ENCODE data around the gene FBXO11.
"Not testable (repeated sequence)": the region's sequence is repeated elsewhere in the genome, so short reads cannot be mapped to it uniquely, and the experiment has no call there.

The FBXO11 gene

DNA sequence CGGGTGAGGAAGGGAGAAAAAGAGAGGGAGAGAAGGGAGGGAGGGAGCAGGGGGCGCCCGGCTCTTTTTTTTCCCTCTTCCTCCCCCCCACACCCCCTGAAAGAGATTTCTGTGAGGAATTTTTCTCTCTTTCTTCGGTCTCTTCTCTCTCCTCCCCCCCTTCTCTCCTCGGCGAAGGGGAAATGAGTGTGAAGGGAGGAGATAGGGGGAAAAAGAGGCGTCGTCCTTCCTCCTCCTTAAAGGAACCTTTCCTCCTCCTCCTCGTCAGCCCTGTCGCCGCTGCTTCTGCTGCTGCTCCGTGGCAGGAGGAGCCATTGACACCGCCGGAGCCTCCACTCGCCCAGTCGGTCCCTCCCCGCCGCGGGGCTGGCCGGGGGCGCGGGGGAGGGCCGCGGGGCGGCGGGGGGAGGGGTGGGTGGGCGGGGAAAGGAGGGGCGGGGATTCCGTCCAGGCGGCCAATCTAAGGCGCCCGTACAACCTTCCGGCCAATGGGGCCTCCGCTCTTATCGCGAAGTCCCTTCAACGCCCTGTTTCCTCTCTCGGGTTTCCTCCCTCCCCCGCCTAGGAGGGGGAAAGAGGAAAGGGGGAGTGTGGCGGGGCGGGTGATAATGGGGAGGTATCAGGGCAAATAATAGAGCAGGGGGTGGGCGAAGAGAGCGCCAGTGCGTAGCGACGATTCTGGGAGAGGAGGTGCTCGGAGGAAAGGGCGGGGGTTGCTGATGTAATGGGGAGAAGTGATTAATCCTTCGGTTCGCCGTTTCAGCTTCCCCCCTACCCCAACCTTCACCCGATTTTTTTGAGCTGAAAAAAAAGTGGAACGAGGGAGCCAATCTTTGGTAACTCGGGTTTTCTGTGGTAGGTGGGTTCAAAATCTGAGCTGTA lies at the start of gene FBXO11:
FBXO11 (minus strand) TSS at position 342 of the 882 bp plus-strand sequence. CDS start 778 bp downstream, outside the sequence.
- DNase-seq (ENCODE audit: extremely low read depth in 1 of 2, low read depth in 1 of 2) = peak; percentile 90 to 95

DNA sequence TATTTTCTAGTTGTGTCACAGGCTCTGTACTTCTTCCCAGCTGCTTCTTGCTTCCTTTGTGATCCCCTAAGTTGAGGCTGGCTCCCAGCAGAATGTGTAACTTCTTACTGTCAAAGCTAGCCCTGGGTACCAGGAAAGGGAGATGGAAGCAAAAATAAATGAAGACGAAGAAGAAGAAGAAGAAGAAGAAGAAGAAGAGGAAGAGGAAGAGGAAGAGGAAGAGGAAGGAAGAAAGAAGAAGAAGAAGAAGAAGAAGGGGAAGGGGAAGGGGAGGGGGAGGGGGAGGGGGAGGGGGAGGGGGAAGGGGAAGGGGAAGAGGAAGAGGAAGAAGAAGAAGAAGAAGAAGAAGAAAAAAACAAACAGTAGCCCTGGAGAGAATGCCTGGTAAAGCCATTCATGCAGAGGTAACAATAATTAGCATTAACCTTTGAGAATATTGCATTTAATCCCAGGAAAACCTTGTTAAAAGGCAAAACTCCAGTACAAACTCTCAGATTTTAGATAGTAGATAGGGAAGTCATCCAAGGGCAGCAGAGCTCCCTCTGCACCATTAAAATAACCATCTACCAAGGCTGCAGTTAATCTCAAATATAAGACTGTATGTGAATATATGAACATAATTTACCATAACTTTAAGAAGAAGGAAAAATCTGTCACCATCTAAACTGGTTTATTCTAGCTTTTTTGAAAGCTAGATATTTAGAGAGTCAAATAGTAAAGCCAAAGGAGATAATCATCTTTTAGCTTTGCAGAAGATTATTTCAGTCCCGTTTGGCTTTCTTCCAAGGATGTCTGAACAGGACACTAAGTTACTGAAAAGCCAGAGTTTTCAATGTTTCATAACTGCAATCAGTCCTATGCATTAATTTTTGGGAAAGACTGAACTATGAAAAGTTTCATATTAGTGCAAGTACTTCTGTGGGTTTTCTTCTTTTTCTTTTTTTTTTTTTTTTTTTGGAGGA lies 44.3 kb upstream of the FBXO11 start:
- DNase-seq (ENCODE audit: extremely low read depth in 1 of 2, low read depth in 1 of 2) = no peak

DNA sequence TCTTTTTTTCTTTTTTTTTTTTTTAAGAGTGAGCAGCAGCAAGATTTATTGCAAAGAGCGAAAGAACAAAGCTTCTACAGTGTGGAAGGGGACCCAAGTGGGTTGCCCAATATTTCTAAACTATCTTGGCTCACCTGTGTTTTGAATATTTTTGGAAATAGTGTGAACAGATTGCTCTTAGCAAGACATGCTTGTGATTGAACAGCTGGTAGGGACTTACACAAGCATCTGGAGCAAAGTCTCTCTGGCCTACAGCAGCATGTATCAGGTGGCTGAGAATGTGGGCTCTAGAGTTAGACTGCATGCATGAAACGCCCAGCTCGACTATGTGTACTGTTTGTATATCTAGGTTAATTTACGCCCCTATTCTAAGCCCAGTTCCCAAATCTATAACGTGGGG lies 40.3 kb upstream of the FBXO11 start:
- DNase-seq (ENCODE audit: extremely low read depth in 1 of 2, low read depth in 1 of 2) = no peak

DNA sequence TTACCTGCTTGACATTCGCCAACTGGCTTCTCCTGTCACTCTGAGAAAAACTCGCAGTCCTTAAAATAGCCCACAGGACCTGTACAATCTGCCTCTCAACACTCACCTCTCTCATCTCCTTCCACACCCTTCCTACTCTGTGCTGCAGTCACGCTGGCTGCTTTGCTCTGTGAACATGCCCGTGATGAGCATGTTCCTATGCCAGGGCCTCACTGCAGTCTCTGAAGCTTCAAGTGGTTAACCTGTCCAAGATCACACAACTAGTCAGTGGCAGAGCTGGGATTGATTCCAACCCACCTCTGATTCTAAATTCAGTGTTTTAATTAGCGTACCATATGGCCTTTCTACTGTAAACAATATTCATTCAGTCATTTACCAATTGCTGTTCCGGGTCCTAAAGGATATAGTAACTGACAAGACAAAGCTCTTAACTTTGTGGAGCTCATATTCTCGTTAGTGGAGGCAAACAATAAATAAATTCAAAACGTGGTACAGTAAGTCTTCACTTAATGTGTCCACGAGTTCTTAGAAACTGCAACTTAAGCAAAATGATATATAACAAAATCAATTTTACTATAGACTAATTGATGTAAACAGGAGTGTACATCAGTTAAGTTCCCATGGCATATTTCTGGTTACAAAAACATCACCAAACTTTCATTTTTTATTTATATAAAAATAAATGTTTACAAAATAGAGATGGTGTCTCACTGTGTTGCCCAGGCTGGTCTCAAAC lies 38.9 kb upstream of the FBXO11 start:
- no peak for DNase-seq (ENCODE audit: extremely low read depth in 1 of 2, low read depth in 1 of 2)

- no peak for DNase-seq (ENCODE audit: extremely low read depth in 1 of 2, low read depth in 1 of 2)
Measured at GRCh38 chr2:47941936-47942335, 35.6 kb upstream of the FBXO11 start.

DNA sequence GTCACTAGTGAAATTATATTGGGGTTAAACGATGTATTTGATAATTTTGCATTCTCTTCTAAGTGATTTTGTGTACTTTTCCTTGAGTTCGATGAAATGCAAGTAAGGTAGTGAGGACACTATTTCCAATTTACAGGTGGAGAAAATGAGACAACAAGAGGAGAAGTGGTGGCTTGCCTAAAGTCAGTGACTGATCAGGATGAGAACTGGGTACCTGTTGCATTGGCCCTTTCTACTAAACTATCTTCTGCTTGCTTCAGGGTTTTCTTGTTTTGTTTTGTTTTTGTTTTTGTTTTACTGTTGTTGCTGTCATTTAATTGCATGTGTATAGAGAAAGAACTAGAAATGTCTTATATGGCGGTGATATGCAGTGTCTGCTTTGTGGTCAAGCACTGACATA lies 31.4 kb upstream of the FBXO11 start:
- DNase-seq (ENCODE audit: extremely low read depth in 1 of 2, low read depth in 1 of 2) = no peak

GRCh38 chr2:47935071-47935470 lies 28.8 kb upstream of the FBXO11 start:
- no peak for DNase-seq (ENCODE audit: extremely low read depth in 1 of 2, low read depth in 1 of 2)

DNA sequence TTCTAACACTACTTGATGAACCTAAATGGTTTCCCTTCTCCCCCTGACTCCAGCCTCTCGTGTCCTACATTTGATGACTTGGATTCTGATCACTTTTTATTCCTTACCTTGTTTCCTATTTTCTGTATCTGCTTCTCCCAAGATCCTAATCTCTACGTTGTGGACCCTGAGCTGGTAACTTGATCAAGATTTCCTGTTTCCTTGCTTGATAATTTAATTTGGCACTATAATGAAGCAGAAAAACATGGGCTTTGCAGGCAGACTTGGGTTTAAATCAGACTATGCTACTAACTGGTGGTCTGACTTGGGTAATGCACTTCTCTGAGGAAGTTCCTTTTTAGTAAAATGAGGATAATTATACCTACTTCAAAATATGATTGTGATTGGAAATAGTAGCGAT lies 11.7 kb upstream of the FBXO11 start:
- no peak for DNase-seq (ENCODE audit: extremely low read depth in 1 of 2, low read depth in 1 of 2)

GRCh38 chr2:47917276-47917961 lies 11.1 kb upstream of the FBXO11 start:
- no peak for DNase-seq (ENCODE audit: extremely low read depth in 1 of 2, low read depth in 1 of 2)

GRCh38 chr2:47916412-47916811 lies 10.1 kb upstream of the FBXO11 start:
- DNase-seq (ENCODE audit: extremely low read depth in 1 of 2, low read depth in 1 of 2) = no peak

DNA sequence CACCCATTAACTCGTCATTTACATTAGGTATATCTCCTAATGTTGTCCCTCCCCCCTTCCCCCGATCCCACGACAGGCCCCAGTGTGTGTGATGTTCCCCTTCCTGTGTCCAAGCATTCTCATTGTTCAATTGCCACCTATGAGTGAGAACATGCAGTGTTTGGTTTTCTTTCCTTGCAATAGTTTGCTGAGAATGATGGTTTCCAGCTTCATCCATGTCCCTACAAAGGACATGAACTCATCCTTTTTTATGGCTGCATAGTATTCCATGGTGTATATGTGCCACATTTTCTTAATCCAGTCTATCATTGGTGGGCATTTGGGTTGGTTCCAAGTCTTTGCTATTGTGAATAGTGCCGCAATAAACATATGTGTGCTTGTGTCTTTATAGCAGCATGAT lies 4.4 kb upstream of the FBXO11 start:
- DNase-seq (ENCODE audit: extremely low read depth in 1 of 2, low read depth in 1 of 2) = not testable (repeated sequence)

DNA sequence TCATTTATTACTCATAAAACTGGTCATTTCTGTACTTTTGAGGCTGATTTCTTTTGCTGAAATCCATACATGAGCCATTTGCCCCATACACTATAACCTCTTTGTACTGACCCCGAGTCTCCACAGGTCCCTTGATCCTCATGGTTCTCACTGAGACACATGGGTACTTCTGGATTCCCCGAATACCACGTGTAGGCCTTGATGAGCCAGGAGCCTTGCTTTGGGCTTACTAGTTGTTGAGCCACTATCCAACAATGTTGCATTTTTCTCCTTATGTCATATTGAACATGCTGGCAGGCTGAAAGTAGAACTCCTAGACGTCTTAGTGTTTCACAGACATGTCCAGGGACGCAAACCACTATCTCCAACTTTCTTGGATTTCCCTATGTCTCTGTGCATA lies 2.4 kb upstream of the FBXO11 start:
- DNase-seq (ENCODE audit: extremely low read depth in 1 of 2, low read depth in 1 of 2) = no peak

DNA sequence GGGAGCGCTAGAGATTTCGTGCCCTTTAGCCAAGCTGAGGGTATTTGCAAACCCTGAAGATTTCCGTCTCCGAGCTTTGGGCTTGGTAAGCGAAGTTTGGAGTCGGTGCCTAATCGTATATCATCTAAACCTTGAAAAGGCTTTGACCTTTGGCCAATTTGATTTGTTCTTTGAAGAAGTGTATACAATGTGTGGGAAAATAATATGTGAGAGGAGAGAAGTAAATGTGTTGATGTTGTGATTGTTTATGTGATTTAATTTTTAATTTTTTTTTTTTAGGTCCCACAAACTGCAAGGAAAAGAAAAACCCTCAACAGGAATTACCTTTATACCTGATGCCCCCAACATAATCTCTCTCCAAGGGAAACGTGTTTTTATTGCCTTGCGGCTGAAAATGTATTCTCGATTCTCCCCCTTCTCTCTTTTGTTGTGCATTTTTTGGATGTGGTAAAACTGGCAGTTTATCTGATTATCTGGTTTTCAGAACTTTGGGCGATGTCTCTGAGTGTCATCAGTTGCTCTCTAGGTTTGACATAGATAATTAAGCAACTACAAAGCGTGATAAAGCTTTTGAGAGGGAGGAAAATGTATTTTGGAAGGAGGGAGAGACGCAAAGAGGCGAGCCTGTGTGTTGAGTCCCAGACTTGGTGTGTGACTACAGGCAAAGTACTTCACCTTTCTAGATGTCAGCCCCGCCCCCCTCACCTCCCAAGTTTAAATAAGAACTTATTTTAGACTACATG lies 912 bp upstream of the FBXO11 start:
- peak; percentile 8 to 38 for DNase-seq (ENCODE audit: extremely low read depth in 1 of 2, low read depth in 1 of 2)

- DNase-seq (ENCODE audit: extremely low read depth in 1 of 2, low read depth in 1 of 2) = peak; percentile 8 to 32
Measured at GRCh38 chr2:47905386-47906156, 727 bp downstream of the FBXO11 start.

- DNase-seq (ENCODE audit: extremely low read depth in 1 of 2, low read depth in 1 of 2) = no peak
Measured at GRCh38 chr2:47903781-47904490, 2.4 kb downstream of the FBXO11 start.

- not testable (repeated sequence) for DNase-seq (ENCODE audit: extremely low read depth in 1 of 2, low read depth in 1 of 2)
Measured at GRCh38 chr2:47901892-47902291, 4.4 kb downstream of the FBXO11 start.

DNA sequence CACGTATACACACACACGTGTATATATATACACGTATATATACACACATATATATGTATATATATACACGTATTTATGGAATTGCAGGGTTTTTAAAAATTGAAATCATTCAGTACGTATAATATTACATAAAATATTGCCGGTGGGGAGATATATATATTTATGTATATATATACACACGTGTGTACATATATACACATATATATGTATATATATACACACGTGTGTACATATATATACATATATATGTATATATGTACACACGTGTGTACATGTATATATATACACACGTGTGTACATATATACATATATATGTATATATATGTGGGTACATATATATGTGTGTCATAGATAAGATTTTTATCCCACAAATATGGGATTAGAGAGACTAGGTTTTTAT lies 5.4 kb downstream of the FBXO11 start:
- no peak for DNase-seq (ENCODE audit: extremely low read depth in 1 of 2, low read depth in 1 of 2)

Data from activated CD8-positive, alpha-beta memory T cell treated with anti-CD3 and anti-CD28 coated beads for 1 hour (primary cell).